HEK293T (cell line): ENCODE measurements around the gene FUBP3.

Source experiments
- CTCF ChIA-PET: fragments of 350-600 bp; formaldehyde crosslinking; extraction: SDS; loops from one replicate; lab custom pipeline; 2021; ENCODE audit warnings: antibody characterized with exemption, inconsistent platforms; lab: Yijun Ruan, JAX
- POLR2A ChIA-PET: fragments of 350-600 bp; formaldehyde crosslinking; extraction: SDS; loops from one replicate; lab custom pipeline; 2020; ENCODE audit warnings: antibody characterized with exemption, inconsistent platforms; lab: Yijun Ruan, JAX
- DNase-seq: peaks from one replicate; pipeline ENCODE4 v3.0.0; 2012; ENCODE audit warnings: mixed read lengths; ENCODE audit errors: extremely low spot score
- ARNT ChIP-seq: fragments of 450-650 bp; IDR thresholded peaks from 2 replicates; pipeline ENCODE4 v1.6.1; 2017; ENCODE audit warnings: mild to moderate bottlenecking
- BHLHE40 ChIP-seq: fragments of 450-650 bp; IDR thresholded peaks from 2 replicates; pipeline ENCODE4 v1.6.1; 2016; ENCODE audit warnings: mild to moderate bottlenecking, moderate library complexity, borderline replicate concordance
- CTBP1 ChIP-seq: fragments of 450-650 bp; IDR thresholded peaks from 2 replicates; pipeline ENCODE4 v1.6.1; 2016; ENCODE audit warnings: borderline replicate concordance
- ELF4 ChIP-seq: fragments of 450-650 bp; IDR thresholded peaks from 2 replicates; pipeline ENCODE4 v1.6.1; 2017; ENCODE audit warnings: antibody characterized with exemption
- FOXA1 ChIP-seq: fragments of 450-650 bp; IDR thresholded peaks from 2 replicates; pipeline ENCODE4 v1.6.1; 2016; ENCODE audit warnings: mild to moderate bottlenecking
- FOXK2 ChIP-seq: fragments of 450-650 bp; IDR thresholded peaks from 2 replicates; pipeline ENCODE4 v1.6.1; 2016; ENCODE audit warnings: mild to moderate bottlenecking
- FOXM1 ChIP-seq: fragments of 450-650 bp; IDR thresholded peaks from 2 replicates; pipeline ENCODE4 v1.6.1; 2017; ENCODE audit warnings: mild to moderate bottlenecking, borderline replicate concordance
- HDGF ChIP-seq: fragments of 450-650 bp; IDR thresholded peaks from 2 replicates; pipeline ENCODE4 v1.6.1; 2017; ENCODE audit warnings: antibody characterized with exemption, borderline replicate concordance
- L3MBTL2 ChIP-seq: fragments of 450-650 bp; conservative IDR thresholded peaks from 2 replicates; pipeline ENCODE4 v1.6.1; 2016; ENCODE audit warnings: mild to moderate bottlenecking
- LEF1 ChIP-seq: fragments of 450-650 bp; IDR thresholded peaks from 2 replicates; pipeline ENCODE4 v1.6.1; 2017; ENCODE audit warnings: mild to moderate bottlenecking, borderline replicate concordance
- NFRKB ChIP-seq: fragments of 450-650 bp; IDR thresholded peaks from 2 replicates; pipeline ENCODE4 v1.6.1; 2016; ENCODE audit warnings: mild to moderate bottlenecking, moderate library complexity
- PKNOX1 ChIP-seq: fragments of 450-650 bp; IDR thresholded peaks from 2 replicates; pipeline ENCODE4 v1.6.1; 2016
- SP1 ChIP-seq: fragments of 450-650 bp; IDR thresholded peaks from 2 replicates; pipeline ENCODE4 v1.6.1; 2017
- SUZ12 ChIP-seq: fragments of 450-650 bp; IDR thresholded peaks from 2 replicates; pipeline ENCODE4 v1.6.1; 2016; ENCODE audit warnings: mild to moderate bottlenecking
- TARDBP ChIP-seq: fragments of 450-650 bp; IDR thresholded peaks from 2 replicates; pipeline ENCODE4 v1.6.1; 2016
- ZNF384 ChIP-seq: fragments of 450-650 bp; IDR thresholded peaks from 2 replicates; pipeline ENCODE4 v1.6.1; 2016

FUBP3 gene

GRCh38 chr9:130543859-130544258, 35.5 kb upstream of the FUBP3 start:
- ChIA-PET CTCF (no interaction called here), POLR2A (no interaction called here)
- TF ChIP-seq L3MBTL2 (no peak), FOXK2 (no peak), ARNT (no peak)
- no peak for DNase-seq

GRCh38 chr9:130544364-130544763, 35.0 kb upstream of the FUBP3 start:
- CTCF ChIA-PET = no interaction called here
- no peak for TF ChIP-seq BHLHE40
- no peak for TF ChIP-seq PKNOX1
- no peak for TF ChIP-seq TARDBP
- no peak for TF ChIP-seq FOXK2
- no peak for TF ChIP-seq FOXM1
- no peak for TF ChIP-seq L3MBTL2
- no peak for TF ChIP-seq ELF4
- no peak for TF ChIP-seq HDGF
- TF ChIP-seq ARNT = no peak
- TF ChIP-seq FOXA1 = no peak
- no peak for TF ChIP-seq SP1
- TF ChIP-seq SUZ12 = no peak
- TF ChIP-seq ZNF384 = no peak
- TF ChIP-seq CTBP1 = no peak
- POLR2A ChIA-PET = no interaction called here
- DNase-seq = no peak

GRCh38 chr9:130548103-130548502, 31.3 kb upstream of the FUBP3 start:
- no peak for TF ChIP-seq CTBP1
- TF ChIP-seq TARDBP = no peak
- TF ChIP-seq FOXA1 = no peak
- DNase-seq = no peak
- POLR2A ChIA-PET = no interaction called here
- CTCF ChIA-PET = no interaction called here

- CTCF ChIA-PET = no interaction called here
- DNase-seq = peak; percentile 42
- TF ChIP-seq NFRKB = no peak
- TF ChIP-seq PKNOX1 = no peak
- TF ChIP-seq ARNT = no peak
- TF ChIP-seq SUZ12 = no peak
- TF ChIP-seq FOXK2 = no peak
- TF ChIP-seq L3MBTL2 = no peak
- no peak for TF ChIP-seq ELF4
- TF ChIP-seq HDGF = no peak
- POLR2A ChIA-PET = no interaction called here
Measured at GRCh38 chr9:130549093-130549735, 30.2 kb upstream of the FUBP3 start.

- TF ChIP-seq FOXA1 (no peak), TARDBP (no peak), LEF1 (no peak), BHLHE40 (no peak), CTBP1 (no peak), ZNF384 (no peak), ARNT (no peak), SP1 (no peak), SUZ12 (no peak), PKNOX1 (no peak), NFRKB (no peak), ELF4 (no peak), L3MBTL2 (no peak), HDGF (no peak), FOXK2 (no peak), FOXM1 (no peak)
- no peak for DNase-seq
- ChIA-PET POLR2A (no interaction called here), CTCF (no interaction called here)
Measured at GRCh38 chr9:130554606-130555005, 24.8 kb upstream of the FUBP3 start.

GRCh38 chr9:130555061-130555460, 24.3 kb upstream of the FUBP3 start:
- no peak for DNase-seq
- ChIA-PET POLR2A (interaction anchor here (1.7 kb wide), 1 partner anchor 25 kb away, joined by 5 read pairs; the partner anchor contains the start of gene FUBP3), CTCF (interaction anchor here (0.7 kb wide), 1 partner anchor 178 kb away, joined by 5 read pairs; no protein-coding TSS in a partner anchor)
- TF ChIP-seq LEF1 (no peak), L3MBTL2 (no peak), HDGF (no peak), FOXK2 (no peak), SUZ12 (no peak), PKNOX1 (no peak), SP1 (no peak), ELF4 (no peak), ARNT (no peak), ZNF384 (no peak), CTBP1 (no peak), FOXM1 (no peak), BHLHE40 (no peak)
